GM20431 (cell line): ENCODE data around the gene PCNX2.
"Not testable (repeated sequence)": the region's sequence is repeated elsewhere in the genome, so short reads cannot be mapped to it uniquely, and the experiment has no call there.

Experiments used
- in situ Hi-C: fragments of 300-500 bp; cut with MseI, MboI; formaldehyde crosslinking; loops from one replicate; pipeline ENCODE4 v1.15.0; 2020; ENCODE audit warnings: low sequenced_read_pairs; ENCODE audit not compliant: unreplicated experiment

Gene PCNX2

DNA sequence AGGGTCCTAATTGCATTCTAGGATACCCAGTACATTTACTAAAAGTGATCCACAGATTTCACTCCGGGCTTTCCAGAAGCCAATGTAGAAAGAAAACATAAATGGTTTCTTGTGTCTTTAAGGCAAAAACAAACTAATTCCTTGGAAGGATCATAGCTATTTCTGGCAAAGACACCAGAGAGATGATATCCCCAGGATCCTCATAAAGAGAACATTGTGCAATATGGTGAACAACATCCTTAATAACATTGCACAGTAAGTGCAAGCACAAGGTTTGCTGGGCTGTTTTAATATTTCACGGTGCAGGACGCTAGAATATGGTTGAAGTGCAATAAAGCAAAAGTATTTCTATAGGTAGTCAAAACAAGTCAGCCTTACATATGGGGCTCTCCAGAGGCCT lies 262.2 kb downstream of the PCNX2 start:
- in situ Hi-C loops: no loop called here

DNA sequence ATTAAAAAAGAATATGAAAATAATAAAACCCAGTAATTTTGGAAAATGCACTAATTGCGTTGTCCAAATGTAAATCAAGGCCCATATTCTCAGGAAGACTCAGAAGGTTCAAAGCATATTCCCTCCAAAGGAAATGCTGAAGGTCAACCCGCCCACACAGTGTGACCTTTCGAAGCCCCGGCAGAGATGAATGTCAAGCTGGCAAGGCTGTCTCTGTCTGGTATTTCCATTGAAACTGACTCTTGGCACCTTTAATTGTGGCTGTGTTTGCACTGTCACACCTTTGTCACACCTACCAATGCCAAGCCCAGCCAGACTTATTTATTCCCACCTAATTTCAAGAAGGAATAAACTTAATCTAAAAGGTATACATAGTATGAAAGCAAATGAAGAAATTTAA lies 262.6 kb downstream of the PCNX2 start:
- in situ Hi-C loops: no loop called here

DNA sequence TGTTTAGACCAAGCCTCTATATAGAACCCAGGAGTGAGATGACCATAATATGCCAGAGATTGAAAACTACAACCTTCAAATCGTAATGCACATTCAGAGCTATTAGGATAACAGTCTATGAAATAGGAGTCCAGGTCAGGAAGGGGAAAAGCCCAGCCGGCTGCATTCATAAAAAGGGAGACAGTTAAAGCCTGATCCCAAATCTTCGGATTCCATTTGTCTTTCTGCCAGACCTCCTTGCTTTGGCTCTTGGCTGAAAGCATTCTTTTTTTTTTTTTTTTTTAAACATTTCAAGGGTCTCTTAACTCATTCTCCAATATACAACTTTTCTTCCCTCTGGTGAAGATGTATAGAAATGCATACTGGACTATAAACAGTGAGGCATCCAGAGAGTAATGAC lies 264.0 kb downstream of the PCNX2 start:
- in situ Hi-C loops: no loop called here

DNA sequence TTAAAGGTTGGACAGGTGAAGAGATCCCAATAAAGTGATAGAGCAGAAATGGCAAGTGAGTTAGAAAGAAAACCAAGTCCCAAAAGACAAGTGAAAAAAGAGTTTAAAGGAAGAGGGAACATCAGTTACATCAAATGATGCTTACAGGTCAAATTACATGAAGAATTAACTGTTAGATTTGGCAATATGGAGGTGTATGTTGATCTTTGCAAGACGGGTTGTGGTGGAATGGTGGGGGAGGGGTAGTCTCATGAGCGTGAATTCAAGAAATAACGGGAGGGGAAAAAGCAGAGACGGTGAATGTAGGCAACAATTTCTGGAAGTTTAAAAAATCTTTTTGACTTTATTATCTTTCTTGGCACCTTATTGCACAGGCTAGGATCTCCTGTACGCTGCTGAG lies 268.5 kb downstream of the PCNX2 start:
- in situ Hi-C loops: no loop called here

DNA sequence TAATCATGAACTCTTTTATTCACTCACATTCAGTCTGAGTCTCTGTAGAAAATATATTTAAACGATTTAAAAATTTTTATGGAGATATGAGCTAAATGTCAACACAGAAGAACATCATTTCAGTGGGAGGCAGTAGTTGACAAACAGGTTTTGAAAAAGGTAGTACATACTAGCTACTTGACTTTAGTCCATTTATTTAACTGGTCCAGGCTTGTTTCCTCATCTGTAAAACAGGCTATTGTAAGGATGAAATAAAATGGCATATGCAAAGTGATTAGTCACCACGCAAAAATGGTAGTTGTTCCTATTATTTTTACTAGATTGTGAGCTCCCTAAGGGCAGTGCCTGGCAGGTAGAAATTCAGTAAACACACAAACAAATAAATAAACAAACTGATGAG lies 270.0 kb downstream of the PCNX2 start:
- in situ Hi-C loops: no loop called here

DNA sequence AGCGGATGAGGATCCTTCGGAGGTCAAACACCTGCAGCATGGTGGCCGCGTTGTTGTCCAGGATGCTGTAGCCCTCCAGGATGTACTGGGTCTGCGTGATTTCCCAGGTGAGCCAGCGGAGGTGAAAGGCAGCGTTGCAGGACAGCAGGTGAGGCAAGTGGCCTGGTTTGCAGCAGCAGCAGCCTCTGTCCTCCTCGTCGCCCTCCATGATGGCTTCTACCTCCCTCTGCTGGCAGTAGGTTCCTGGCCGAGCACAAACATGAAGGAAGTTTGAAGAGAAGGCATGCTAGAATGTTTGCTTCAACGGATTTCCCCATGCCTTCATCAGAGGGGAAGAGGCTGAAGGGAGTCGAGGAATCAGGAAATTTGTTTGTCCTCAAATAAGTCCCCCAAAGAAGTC lies 270.4 kb downstream of the PCNX2 start:
- in situ Hi-C loops: no loop called here

DNA sequence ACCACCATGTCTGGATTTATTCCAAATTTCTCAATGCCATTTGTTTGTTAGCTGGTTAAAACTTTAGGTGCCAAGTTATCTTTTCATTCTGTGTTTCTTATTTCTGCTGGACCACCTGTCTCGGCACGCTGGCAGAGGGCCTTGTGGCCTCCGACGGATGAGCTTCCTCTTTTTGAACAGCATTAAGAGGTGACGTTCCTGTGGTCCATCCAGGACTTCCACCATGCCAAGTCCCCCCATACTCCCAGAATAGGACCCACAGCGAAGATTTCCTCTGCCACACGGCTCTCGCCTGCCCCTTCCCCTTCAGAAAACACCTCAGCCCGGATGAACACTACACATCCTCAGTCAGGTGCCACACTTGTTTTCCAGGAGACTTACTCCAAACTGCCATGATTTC lies 271.3 kb downstream of the PCNX2 start:
- in situ Hi-C loops: no loop called here

DNA sequence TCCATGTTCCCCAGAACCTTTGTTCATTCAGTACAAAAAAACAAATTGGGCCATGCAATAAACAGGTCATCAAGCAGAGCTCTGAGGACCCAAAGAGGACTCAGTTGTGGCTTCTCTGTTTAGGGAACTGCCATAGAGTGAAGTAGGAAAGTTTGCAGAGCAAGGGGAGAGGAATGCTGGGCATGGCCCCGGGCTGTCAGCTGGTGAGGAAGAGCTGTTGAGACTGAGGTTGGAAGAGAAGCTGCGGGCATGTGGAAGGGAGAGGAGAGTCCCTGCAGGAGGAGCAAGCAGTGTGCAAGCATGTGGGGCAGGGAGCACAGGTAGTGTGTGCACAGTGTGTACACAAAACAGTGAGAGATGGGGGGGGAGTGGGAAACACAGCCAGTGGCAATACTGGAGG lies 273.3 kb downstream of the PCNX2 start:
- in situ Hi-C loops: no loop called here

DNA sequence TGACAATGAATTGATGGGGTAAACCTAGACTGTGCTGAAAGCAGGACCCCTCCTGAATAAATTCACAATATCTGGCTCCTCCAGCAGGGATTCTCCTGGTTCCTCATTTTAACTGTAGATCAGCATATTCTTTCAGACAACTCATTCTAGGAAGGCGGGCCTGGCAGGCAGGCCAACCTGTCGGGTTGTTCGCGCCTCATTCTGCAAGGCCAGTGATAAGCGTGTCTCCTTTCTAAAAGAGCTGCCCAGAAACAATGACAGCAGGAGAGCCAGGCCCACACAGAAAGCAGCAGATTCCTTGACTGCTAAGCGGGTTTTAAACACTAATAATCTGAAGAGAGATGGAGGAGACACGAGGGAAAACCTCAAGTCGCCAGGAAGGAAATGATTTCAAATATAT lies 275.1 kb downstream of the PCNX2 start:
- in situ Hi-C loops: no loop called here

DNA sequence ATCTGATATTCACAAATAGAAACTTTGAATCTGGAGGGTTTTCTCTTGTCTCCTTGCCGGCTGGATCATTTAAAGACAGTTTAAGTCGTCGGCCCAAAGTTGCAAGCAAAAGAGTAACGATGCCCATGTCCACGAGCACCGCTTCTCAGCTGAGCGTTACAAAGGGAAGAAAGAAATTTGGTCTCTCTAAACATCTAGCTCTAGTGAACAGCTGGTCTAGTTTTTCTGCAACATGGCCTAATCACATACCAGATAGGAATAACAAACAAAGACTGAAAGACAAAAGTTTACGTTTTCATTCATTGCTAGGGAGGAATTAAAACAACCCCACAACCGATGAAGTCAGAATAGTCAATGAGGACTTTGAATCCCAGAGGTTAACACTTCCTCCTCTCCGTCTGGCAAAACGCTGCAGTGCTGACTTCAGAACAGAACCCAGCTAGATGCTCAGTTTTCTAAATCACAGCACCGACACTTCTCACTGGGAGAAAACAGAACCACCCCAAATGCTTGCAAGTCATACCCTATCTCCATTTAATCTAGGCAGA lies 275.7 kb downstream of the PCNX2 start:
- in situ Hi-C loops: no loop called here

DNA sequence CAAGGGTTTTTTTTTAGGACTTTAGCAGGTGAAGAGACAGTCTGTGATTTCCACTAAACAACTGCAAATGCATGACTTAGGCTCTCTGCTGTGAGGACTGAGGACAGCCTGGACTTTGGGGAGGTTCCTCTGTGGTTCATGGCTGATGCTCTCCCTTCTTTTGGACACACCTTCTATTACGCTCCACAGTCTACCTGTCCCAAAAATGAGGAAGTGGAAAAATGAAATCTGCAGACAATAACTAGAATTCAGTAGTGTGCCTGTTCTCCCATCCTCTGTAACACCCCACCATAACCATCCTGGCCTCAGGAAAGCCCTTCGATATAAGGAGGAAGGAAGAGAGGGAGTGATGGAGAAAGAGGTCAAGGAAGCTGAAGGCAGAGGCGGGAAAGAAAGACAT lies 276.4 kb downstream of the PCNX2 start:
- in situ Hi-C loops: no loop called here

DNA sequence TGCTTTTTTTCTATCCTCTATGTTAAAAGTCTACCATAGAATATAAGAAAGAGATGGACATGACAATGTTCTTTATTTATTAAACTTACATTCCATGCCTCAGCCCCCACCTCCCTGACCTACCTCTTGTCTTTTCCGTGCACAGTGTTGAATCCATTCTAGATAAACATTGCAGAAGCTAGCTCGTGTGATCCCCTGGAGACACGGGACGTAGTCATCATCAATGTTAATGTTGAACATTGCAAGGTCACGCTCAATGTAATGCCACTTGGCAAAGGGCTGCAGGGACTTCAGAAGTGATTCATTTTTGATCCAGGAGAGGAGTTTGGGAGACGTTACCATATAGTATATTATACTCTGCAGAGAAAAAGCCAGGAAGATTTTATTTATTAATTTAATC lies 278.7 kb downstream of the PCNX2 start:
- in situ Hi-C loops: no loop called here

DNA sequence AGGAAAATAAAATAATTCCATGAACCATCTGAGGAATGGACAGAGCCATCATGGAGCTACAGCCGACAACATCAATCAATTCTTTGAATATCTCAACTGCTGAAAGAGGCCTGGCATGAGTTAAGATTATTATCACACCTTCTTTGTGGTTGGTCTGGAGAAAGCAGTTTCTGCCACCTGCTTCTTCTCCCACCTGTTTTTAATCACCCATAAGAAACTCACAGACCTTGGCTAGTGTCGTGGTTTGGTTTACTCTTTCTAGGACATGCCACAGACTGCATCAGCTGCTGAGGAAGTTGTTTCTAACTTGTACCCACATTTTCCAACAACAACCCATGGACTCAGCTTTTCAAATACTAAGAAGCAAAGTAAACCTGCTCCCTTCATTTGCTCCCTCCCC lies 279.6 kb downstream of the PCNX2 start:
- in situ Hi-C loops: no loop called here

DNA sequence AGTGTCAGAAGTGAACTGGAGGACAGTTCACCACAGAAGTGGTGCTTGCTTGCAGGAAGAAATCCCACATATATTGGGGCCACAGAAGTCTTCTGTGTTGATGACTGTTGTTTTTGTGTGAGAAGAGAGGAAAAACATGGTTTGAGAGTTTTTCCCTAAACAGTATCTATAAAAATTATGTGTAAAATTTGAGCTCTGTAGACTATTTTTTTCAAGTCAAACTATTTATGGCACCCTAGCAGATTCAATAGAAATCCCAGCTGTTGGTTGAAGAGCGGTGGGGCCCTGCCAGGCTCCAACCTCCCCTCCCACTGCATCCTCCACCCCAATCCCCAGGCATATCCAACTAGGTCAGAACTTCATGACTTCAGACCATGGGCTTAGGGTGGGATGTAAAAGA lies 283.5 kb downstream of the PCNX2 start:
- in situ Hi-C loops: no loop called here

DNA sequence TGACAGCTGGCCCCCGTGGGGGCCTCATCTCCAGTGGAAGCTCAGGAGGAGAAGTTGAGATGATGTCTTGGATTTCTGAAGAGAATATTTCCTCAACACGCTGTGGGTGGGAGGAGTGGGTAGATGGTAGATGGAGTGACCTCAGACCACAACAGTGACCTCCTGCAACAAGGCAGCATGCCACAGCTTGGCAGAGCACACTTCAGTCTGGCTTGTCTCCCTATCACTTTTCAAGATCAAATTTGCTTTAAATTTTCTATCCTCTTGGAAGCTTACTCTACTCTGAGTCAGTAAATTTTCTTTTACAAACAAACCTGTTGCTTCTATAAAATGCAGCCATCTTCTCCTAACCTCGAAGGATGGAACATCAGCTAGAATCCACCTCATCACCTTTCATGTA lies 285.4 kb downstream of the PCNX2 start:
- in situ Hi-C loops: no loop called here

DNA sequence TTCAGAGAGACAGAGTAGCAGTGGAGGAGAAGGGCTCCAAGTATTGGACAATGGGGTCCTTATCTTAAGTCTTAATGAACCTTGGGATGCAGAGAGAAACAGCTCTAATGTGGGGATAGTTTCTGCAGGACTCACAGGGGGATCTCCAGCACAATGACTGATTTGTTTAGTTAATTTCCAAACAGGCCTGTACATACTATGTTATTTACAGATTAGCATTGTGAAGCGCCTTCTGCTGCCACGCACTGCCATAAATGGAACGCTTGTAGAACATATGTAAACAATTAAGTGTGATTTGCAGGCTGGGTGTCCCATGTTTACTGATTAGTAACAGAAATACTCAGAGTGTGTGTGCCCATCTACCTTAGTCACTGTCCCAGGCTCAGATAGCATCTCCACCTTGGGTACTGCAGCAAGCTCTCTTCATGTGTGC lies 289.0 kb downstream of the PCNX2 start:
- in situ Hi-C loops: no loop called here

DNA sequence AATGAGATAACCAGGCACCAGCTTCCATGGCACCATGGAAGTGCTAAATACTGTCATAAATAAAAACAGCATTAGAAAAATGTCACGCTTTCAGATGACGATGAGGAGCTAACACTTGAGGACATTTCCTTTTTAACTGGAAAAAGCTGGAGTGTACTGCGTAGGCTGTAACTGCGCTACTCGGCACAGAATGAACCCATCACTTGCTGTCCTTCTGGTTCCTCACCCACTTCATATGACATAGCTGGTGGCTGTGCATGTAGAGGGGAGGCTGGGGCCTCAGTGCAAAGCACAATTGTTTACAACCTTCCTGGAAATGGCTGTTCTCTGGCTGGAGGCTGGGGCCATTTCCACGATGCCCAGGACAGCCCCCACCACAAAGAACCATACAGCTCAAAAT lies 289.4 kb downstream of the PCNX2 start:
- in situ Hi-C loops: no loop called here

DNA sequence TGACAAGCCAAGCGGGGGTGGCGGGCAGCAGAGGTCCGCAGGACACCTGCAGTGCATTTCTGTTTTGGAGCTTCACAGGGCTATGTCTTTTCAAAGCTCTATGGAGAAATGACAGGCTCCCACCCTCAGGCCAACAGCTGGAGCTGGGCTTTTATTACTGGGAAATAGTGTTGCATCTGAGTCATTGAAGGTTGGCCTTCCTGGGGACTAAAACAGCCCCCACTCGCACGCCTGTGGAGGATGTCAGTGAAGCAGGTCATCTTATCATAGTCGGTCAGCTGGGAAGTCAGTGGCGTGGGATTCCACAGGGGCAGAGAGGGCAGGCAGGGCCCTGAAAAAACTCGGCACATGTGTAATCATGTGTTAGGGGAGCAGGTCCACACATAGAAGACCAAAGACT lies 289.8 kb downstream of the PCNX2 start:
- in situ Hi-C loops: no loop called here

DNA sequence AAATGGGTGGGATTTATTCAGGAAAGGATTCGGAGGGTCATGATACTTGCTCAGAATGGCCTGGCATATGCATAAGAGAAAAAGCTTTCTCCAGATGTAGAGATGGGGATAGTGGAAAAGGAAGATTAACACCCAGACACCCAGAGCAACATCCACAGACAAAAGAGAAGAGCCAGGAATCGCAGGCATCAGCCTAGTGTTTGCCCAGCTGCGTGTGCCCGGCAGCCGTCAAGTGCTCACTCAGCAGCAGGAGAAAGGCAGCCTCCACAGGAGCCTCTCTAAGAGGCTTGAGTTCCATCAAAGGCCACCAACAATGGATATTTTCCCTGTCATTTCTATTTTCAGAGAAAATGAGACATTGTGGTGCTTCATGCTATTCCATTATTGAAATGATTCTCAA lies 290.4 kb downstream of the PCNX2 start:
- in situ Hi-C loops: no loop called here

DNA sequence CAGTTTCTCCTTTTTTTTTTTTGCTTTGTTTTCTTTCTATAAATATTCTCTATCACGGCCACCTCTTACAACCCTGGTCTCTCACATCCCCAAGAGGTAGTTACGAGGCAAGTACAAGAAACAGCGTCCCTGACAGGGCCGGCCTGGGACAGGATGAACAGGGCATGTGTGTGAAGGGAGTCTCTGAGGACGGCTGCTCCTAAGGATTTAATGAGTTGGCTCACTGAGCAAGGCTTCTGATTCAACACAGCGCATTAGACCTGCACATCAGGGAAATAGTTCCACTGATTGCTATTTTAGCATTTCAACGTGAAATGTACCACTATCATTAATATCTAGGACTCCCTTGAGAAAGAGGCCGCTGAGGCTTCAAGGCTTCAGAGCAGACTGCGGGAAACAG lies 291.1 kb downstream of the PCNX2 start:
- in situ Hi-C loops: no loop called here

DNA sequence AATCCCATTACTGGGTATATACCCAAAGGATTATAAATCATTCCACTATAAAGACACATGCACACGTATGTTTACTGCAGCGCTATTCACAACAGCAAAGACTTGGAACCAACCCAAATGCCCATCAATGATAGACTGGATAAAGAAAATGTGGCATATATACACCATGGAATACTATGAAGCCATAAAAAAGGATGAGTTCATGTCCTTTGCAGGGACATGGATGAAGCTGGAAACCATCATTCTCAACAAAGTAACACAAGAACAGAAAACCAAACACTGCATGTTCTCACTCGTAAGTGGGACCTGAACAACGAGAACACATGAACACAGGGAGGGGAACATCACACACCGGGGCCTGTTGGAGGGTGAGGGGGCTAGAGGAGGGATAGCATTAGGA lies 291.9 kb downstream of the PCNX2 start:
- in situ Hi-C loops: not testable (repeated sequence)

DNA sequence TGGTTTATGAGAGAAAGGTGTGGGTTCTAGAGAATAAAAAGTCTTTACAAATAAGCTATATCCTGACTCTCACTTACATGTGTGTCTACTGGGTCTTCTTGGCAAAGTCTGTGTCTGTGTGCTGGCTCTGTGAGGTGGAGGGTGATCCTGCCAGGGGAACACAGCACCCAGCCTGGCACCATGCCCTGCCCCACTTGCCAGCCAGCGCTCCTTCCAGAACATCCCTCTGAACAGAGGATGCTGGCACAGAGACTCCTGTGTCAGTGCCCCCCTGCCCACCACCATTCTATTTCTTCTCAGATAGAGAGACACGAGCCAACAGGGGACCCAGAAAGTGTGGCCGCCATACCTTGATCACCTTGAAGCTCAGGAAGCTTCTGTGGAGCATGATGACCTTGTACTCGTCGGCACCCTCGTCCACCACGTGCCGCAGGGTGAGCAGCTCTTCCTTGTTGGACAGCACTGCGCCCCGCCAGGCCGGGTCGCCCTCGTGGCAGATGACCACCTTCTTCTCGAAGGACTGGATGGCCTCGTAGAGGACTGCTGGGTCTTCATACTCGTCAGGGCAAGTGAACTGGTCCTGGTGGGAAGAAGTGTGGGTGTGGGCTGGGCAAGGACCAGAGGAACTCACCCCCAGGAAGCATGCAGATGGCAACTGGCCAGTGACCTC lies 295.4 kb downstream of the PCNX2 start:
- in situ Hi-C loops: no loop called here
